ENCODE results near the gene IL17F.

Gene IL17F

DNA sequence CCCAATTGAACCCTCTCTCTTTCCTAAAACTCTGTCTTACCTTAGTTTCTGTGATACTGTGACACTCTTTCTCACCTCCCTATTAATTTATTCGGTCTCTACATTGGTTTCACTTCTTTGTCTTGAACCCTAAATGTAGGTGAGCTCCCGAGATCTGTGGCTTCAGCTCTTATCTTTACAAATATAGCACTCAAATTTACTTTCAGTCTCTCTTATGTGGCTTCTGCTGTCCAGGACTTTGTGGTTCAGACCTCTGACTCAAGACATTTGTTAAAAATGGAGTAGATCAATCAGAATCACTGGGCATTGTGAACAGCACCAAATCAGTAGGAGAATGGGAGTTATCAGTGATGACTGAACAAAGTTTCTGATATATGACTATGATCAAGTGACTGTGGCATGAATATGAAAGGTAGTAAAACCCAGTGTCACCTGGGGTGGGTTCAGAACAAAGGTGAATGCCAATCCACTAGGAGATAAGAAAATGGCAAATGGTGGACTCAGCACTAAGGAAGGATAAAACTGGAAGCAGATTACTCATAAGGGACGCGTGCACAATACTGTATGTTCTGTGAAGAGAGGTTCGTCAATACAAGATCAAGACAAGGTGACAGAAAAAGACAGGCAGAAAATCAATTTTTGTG, 27.2 kb downstream of the IL17F start:
- no peak for TF ChIP-seq CTCF (IDR thresholded peaks at IDR 0.05)
- Histone ChIP-seq H3K27ac (no peak overlapping the region), H3K4me3 (ENCODE audit: low read depth in 1 of 2, low read length in 1 of 2) (no peak overlapping the region), H3K9me3 (no peaks in the 10 kb centered on the region), H3K36me3 (no peaks in the 10 kb centered on the region), H3K4me1 (ENCODE audit: control insufficient read depth in 1 of 2, insufficient read depth in 1 of 2, low read depth in 1 of 2, low read length in 1 of 2) (no peaks in the 10 kb centered on the region), H3K27me3 (no peaks in the 10 kb centered on the region)

DNA sequence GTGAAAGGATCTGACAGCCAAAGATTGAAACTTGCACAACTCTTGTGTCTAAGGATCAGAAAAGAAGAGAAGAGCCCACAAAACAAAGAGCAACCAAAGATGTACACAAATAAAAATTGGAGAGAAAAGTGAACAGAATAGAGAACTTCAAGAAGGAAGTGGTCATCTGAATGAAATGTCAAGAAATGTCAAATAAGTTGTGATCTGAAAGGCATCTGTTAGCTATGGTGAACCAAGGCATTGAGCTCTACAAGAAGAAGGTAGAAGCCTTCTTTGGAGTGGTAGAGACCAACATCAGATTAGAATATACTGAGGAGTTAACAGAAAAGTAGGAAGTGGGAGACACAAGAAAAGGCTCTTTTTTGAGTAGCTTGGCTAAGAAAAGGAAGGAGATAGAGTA, 28.5 kb downstream of the IL17F start:
- no peaks in the 10 kb centered on the region for H3K9me3 ChIP-seq
- no peak for TF ChIP-seq CTCF (IDR thresholded peaks at IDR 0.05)
- no peak overlapping the region for H3K4me3 ChIP-seq (ENCODE audit: low read depth in 1 of 2, low read length in 1 of 2)
- H3K4me1 ChIP-seq (ENCODE audit: control insufficient read depth in 1 of 2, insufficient read depth in 1 of 2, low read depth in 1 of 2, low read length in 1 of 2) = no peaks in the 10 kb centered on the region
- no peaks in the 10 kb centered on the region for H3K27me3 ChIP-seq
- H3K27ac ChIP-seq = no peak overlapping the region
- H3K36me3 ChIP-seq = no peaks in the 10 kb centered on the region

GRCh38 chr6:52213127-52213526, 31.2 kb downstream of the IL17F start:
- no peaks in the 10 kb centered on the region for H3K9me3 ChIP-seq
- no peak for TF ChIP-seq CTCF (IDR thresholded peaks at IDR 0.05)
- H3K36me3 ChIP-seq = no peaks in the 10 kb centered on the region
- H3K4me3 ChIP-seq (ENCODE audit: low read depth in 1 of 2, low read length in 1 of 2) = no peak overlapping the region
- no peak overlapping the region for H3K27ac ChIP-seq
- H3K27me3 ChIP-seq = no peaks in the 10 kb centered on the region
- H3K4me1 ChIP-seq (ENCODE audit: control insufficient read depth in 1 of 2, insufficient read depth in 1 of 2, low read depth in 1 of 2, low read length in 1 of 2) = no peaks in the 10 kb centered on the region

GRCh38 chr6:52210227-52210626, 34.1 kb downstream of the IL17F start:
- H3K4me1 ChIP-seq (ENCODE audit: control insufficient read depth in 1 of 2, insufficient read depth in 1 of 2, low read depth in 1 of 2, low read length in 1 of 2) = no peaks in the 10 kb centered on the region
- no peak overlapping the region for H3K27ac ChIP-seq
- H3K36me3 ChIP-seq = no peaks in the 10 kb centered on the region
- no peaks in the 10 kb centered on the region for H3K9me3 ChIP-seq
- no peaks in the 10 kb centered on the region for H3K27me3 ChIP-seq
- TF ChIP-seq CTCF (IDR thresholded peaks at IDR 0.05) = no peak
- no peak overlapping the region for H3K4me3 ChIP-seq (ENCODE audit: low read depth in 1 of 2, low read length in 1 of 2)

GRCh38 chr6:52209770-52210169, 34.5 kb downstream of the IL17F start:
- H3K27ac ChIP-seq = no peak overlapping the region
- TF ChIP-seq CTCF (IDR thresholded peaks at IDR 0.05) = no peak
- H3K27me3 ChIP-seq = no peaks in the 10 kb centered on the region
- H3K4me3 ChIP-seq (ENCODE audit: low read depth in 1 of 2, low read length in 1 of 2) = no peak overlapping the region
- no peaks in the 10 kb centered on the region for H3K36me3 ChIP-seq
- no peaks in the 10 kb centered on the region for H3K9me3 ChIP-seq
- no peaks in the 10 kb centered on the region for H3K4me1 ChIP-seq (ENCODE audit: control insufficient read depth in 1 of 2, insufficient read depth in 1 of 2, low read depth in 1 of 2, low read length in 1 of 2)

- no peaks in the 10 kb centered on the region for H3K36me3 ChIP-seq
- no peak for TF ChIP-seq CTCF (IDR thresholded peaks at IDR 0.05)
- no peaks in the 10 kb centered on the region for H3K27me3 ChIP-seq
Measured at GRCh38 chr6:52208612-52209011, 35.7 kb downstream of the IL17F start.

More at GRCh38 chr6:52208612-52209011, 35.7 kb downstream of the IL17F start:
- no peak overlapping the region for H3K4me3 ChIP-seq (ENCODE audit: low read depth in 1 of 2, low read length in 1 of 2)
- H3K27ac ChIP-seq = no peak overlapping the region
- H3K9me3 ChIP-seq = no peaks in the 10 kb centered on the region
- H3K4me1 ChIP-seq (ENCODE audit: control insufficient read depth in 1 of 2, insufficient read depth in 1 of 2, low read depth in 1 of 2, low read length in 1 of 2) = no peaks in the 10 kb centered on the region

Measured in neutrophil (primary cell).